ENCODE data around the gene LDB2.

Gene LDB2

DNA sequence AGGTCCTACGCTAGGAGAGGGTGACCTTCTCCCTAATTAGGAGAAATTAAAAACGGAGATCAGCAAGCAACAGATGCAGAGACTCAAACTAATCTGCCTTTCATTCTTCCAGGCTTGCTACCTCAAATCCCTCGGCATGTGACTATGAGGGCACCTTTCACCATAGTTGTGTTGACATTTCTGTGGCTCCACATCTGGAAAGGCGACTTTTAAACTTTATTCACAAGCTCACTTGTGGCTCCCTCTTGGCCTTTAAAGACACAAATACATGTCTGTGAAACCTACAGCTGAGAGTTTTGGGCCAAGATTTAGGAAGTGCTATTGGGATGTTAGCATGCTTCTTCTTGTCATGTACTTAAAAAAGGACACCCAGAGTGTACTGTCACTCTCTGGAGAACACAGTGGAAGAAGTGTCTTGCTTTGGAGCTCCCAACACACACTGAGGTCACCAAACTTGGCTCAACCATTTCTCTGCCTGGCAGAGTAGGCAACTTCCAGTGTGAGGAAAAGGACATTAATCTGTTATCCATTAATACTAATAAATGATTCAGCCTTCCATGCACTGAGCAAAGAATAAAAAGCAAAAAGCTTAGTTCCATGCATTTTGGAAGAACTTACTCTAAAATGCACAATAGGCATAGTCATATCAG is 60.1 kb downstream of the LDB2 start:
- Mint-ChIP-seq H3K27ac (no peak overlapping the region), H3K9me3 (no peaks in the 10 kb centered on the region), H3K27me3 (ENCODE audit: low read depth) (no peaks in the 10 kb centered on the region), H3K4me1 (ENCODE audit: low read depth) (no peaks in the 10 kb centered on the region), H3K4me3 (no peak overlapping the region), H3K36me3 (ENCODE audit: low read depth) (no peaks in the 10 kb centered on the region)

DNA sequence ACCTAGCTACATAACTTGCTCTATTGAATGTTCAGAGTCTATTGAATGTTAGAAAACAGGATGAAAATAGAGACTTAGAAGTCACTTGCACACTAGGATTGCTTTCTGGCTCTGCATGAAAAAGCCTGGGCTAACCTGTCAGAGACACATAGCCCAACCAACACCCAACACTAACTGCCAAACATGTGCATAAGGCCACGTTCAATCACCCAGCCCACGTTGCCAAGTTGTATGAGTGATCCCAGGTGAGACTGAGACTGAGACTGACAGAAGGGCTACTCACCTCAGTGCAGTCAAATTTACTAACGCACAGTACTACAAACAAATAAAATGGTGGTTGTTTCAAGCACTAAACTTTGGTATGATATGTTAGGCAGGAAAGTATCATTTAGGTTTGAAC is 61.0 kb downstream of the LDB2 start:
- Mint-ChIP-seq H3K4me1 (ENCODE audit: low read depth) (no peaks in the 10 kb centered on the region), H3K4me3 (no peak overlapping the region), H3K36me3 (ENCODE audit: low read depth) (no peaks in the 10 kb centered on the region), H3K27ac (no peak overlapping the region), H3K9me3 (no peaks in the 10 kb centered on the region), H3K27me3 (ENCODE audit: low read depth) (no peaks in the 10 kb centered on the region)

- Mint-ChIP-seq H3K4me1 (ENCODE audit: low read depth) (no peaks in the 10 kb centered on the region), H3K4me3 (no peak overlapping the region), H3K27me3 (ENCODE audit: low read depth) (no peaks in the 10 kb centered on the region), H3K36me3 (ENCODE audit: low read depth) (no peaks in the 10 kb centered on the region), H3K9me3 (no peaks in the 10 kb centered on the region), H3K27ac (no peak overlapping the region)
These were observed 62.1 kb downstream of the LDB2 start for GRCh38 chr4:16836324-16836723.

DNA sequence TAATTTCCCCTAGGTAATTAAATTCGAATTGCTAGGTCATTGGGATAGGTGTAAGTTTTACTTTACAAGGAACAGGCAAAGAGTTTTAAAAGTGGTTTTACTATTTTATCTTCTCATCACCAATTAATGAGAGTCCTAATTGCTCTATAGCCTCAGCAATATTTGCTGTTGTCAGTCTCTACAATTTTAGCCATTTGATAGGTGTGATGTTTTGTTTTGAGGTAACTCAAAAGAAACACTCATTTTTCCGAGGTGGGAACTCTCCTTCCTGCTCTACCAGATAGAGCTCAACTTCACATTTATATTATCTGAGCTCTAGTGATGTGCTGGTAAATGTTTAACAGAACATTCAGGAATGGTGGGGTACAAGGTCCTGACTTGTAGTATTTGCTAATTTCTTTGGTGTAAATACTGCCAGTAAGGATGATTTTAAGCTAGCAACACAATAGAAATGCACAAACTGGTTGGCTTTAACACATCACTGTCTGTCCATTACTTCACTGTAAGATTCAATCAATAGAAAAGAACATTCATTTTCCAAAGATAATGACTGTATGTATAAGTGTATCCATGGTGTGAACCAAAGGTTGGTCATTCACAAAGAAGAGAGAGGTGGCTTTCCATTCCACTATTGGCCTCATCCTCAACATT is 62.7 kb downstream of the LDB2 start:
- Mint-ChIP-seq H3K9me3 (no peaks in the 10 kb centered on the region), H3K27ac (no peak overlapping the region), H3K4me3 (no peak overlapping the region), H3K4me1 (ENCODE audit: low read depth) (no peaks in the 10 kb centered on the region), H3K36me3 (ENCODE audit: low read depth) (no peaks in the 10 kb centered on the region), H3K27me3 (ENCODE audit: low read depth) (no peaks in the 10 kb centered on the region)

DNA sequence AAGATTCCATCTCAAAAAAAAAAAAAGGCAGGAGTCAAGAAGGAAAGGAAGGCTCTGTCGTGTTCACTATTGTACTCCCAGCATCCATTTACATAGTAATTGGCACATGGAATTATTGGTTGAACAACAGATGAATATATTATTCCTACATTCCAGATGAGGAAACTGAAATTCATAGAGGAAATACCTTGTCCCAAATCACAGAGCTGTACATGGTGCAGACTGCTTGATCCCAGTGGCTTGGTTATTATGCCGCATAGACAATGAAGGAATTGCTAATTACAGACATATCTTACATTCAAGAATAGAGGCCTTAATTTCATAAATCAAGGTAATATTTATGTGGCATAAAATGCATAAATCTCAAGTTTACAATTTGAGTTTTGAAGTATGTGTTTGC is 63.6 kb downstream of the LDB2 start:
- H3K4me1 Mint-ChIP-seq (ENCODE audit: low read depth) = no peaks in the 10 kb centered on the region
- no peak overlapping the region for H3K27ac Mint-ChIP-seq
- H3K9me3 Mint-ChIP-seq = no peaks in the 10 kb centered on the region
- no peak overlapping the region for H3K4me3 Mint-ChIP-seq
- H3K36me3 Mint-ChIP-seq (ENCODE audit: low read depth) = no peaks in the 10 kb centered on the region
- no peaks in the 10 kb centered on the region for H3K27me3 Mint-ChIP-seq (ENCODE audit: low read depth)

DNA sequence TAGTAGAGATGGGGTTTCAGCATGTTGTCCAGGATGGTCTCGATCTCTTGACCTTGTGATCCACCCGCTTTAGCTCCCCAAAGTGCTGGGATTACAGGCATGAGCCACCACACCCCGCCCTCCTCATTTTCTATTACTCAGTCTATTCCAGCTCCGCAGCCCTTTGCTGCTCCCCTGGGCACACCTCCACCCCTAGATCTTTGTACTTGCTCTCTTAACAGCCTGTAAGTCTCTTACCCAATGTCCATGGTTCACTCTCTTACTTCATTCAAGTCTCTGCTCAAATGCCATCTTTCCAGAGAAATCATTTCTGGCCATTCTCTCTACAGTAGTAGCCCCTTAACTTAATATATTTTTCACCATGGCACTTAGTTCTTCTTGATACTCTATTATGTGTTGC is 64.7 kb downstream of the LDB2 start:
- no peak overlapping the region for H3K27ac Mint-ChIP-seq
- no peaks in the 10 kb centered on the region for H3K36me3 Mint-ChIP-seq (ENCODE audit: low read depth)
- H3K4me3 Mint-ChIP-seq = no peak overlapping the region
- H3K4me1 Mint-ChIP-seq (ENCODE audit: low read depth) = no peaks in the 10 kb centered on the region
- no peaks in the 10 kb centered on the region for H3K27me3 Mint-ChIP-seq (ENCODE audit: low read depth)
- H3K9me3 Mint-ChIP-seq = no peaks in the 10 kb centered on the region

DNA sequence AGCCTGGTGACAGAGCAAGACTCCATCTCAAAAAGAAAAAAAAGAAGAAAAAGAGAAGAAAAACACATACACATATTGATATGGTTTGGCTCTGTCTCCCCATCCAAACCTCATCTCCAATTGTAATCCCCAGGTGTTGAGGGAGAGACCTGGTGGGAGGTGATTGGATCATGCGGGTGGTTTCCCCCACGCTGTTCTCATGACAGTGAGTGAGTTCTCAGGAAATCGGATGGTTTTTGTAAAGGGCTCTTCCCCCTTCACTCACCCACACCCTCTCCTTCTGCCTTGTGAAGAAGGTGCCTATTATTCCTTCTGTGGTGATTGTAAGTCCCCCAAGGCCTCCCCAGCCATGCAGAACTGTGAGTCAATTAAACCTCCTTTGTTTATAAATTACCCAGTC is 68.4 kb downstream of the LDB2 start:
- H3K27me3 Mint-ChIP-seq (ENCODE audit: low read depth) = peaks cover 4% of the 10 kb centered on the region
- H3K4me3 Mint-ChIP-seq = no peak overlapping the region
- H3K4me1 Mint-ChIP-seq (ENCODE audit: low read depth) = no peaks in the 10 kb centered on the region
- H3K36me3 Mint-ChIP-seq (ENCODE audit: low read depth) = no peaks in the 10 kb centered on the region
- no peak overlapping the region for H3K27ac Mint-ChIP-seq
- no peaks in the 10 kb centered on the region for H3K9me3 Mint-ChIP-seq

DNA sequence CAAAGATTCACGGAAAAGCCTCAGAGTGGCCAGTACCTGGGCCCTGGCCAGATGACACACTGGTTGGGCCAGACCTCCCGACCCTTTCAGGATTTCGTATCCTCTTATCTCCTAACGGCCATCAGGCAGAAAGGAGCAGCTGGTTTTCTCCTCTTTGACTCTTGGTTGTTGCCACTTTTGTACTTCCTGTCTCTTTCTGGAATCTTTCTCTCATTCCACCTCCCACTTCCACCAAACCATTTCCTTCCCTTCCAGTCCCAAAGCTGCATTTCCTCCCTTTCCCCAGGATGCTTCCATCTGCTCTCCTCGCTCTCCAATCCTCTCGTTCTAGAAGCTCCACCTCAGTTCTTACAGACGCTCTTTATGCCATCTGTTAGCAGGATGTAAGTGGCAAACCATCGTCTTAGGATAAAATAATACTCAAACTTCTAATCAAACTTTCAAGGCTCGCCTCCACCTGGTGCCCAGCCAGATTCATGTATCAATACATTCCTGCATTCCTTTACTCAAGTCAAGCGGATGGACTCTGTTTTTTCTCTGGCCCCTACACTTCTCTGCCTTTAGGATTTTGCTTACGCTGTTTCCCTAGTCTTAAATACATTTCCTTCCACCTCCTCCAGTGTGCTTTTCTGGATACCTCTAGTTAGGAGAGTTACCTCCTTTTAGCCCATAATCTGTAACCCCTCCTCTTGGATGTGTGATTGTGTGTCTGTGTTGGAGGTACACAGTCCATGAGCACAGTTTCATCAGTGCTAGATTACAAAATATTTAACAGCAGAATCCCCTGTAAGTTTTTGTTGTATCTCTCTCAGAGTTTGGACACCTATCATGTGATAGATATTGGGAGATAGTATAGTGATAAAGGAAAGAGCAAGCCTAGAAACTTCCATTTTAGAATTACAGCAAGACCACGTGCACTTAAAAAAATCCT is 70.4 kb downstream of the LDB2 start:
- peaks cover 4% of the 10 kb centered on the region for H3K27me3 Mint-ChIP-seq (ENCODE audit: low read depth)
- no peaks in the 10 kb centered on the region for H3K36me3 Mint-ChIP-seq (ENCODE audit: low read depth)
- H3K27ac Mint-ChIP-seq = no peak overlapping the region
- no peaks in the 10 kb centered on the region for H3K4me1 Mint-ChIP-seq (ENCODE audit: low read depth)
- no peaks in the 10 kb centered on the region for H3K9me3 Mint-ChIP-seq
- no peak overlapping the region for H3K4me3 Mint-ChIP-seq

- Mint-ChIP-seq H3K27ac (no peak overlapping the region), H3K36me3 (ENCODE audit: low read depth) (no peaks in the 10 kb centered on the region), H3K4me1 (ENCODE audit: low read depth) (no peaks in the 10 kb centered on the region), H3K9me3 (no peaks in the 10 kb centered on the region), H3K27me3 (ENCODE audit: low read depth) (peaks cover 4% of the 10 kb centered on the region), H3K4me3 (no peak overlapping the region)
These were observed 71.4 kb downstream of the LDB2 start for GRCh38 chr4:16827045-16827444.

GRCh38 chr4:16826406-16826910 is 72.0 kb downstream of the LDB2 start:
- Mint-ChIP-seq H3K9me3 (no peaks in the 10 kb centered on the region), H3K4me3 (no peak overlapping the region)

DNA sequence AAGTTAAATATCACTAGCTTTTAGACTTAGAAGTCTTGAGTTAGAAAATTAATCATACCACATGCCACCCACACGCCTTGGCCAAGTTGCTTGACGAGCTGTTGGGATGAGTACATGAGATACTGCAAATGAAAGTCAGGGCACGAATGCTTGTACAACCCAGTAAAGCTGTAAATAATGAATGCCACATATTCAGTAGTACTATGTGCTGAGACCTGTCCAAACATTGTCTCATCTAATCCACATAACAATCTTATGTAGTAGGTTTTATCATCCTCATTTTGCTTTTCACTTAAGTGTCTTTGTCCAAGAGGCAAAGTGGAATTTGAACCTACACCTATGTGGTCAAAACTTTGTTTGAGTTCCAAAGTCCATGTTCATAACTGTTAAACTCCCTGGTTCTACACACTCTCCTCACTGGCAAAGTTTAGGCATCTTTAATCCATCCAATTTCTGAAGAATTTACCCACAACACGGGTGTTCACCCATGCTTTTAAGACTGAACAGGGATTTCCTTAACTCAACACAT is 74.1 kb downstream of the LDB2 start:
- Mint-ChIP-seq H3K4me1 (ENCODE audit: low read depth) (no peaks in the 10 kb centered on the region), H3K27me3 (ENCODE audit: low read depth) (peaks cover 4% of the 10 kb centered on the region), H3K9me3 (no peaks in the 10 kb centered on the region), H3K4me3 (no peak overlapping the region), H3K36me3 (ENCODE audit: low read depth) (no peaks in the 10 kb centered on the region), H3K27ac (no peak overlapping the region)

More at GRCh38 chr4:16826406-16826910, 72.0 kb downstream of the LDB2 start:
- peaks cover 4% of the 10 kb centered on the region for H3K27me3 Mint-ChIP-seq (ENCODE audit: low read depth)
- no peaks in the 10 kb centered on the region for H3K4me1 Mint-ChIP-seq (ENCODE audit: low read depth)
- H3K36me3 Mint-ChIP-seq (ENCODE audit: low read depth) = no peaks in the 10 kb centered on the region
- no peak overlapping the region for H3K27ac Mint-ChIP-seq

DNA sequence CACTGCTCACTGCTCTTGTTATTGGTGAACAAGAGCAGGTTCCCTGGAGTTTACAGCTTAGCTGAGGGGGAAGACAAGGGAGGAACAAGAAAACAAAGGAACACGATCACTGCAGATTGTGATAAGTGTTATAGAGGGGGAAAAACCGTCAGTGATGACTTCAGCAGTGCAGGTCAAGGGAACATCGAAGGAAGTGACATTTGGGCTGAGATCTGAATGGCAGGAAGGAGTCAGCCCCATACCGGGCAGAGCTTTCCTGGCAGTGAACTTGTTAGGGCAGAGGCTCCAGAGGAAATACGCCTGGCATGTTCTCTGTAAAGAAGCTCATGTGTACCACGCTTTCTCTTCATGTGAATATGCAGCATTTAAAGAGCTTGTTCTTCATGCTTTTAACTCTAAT is 78.1 kb downstream of the LDB2 start:
- Mint-ChIP-seq H3K27me3 (ENCODE audit: low read depth) (no peaks in the 10 kb centered on the region), H3K9me3 (no peaks in the 10 kb centered on the region), H3K27ac (no peak overlapping the region), H3K36me3 (ENCODE audit: low read depth) (no peaks in the 10 kb centered on the region), H3K4me1 (ENCODE audit: low read depth) (no peaks in the 10 kb centered on the region), H3K4me3 (no peak overlapping the region)

DNA sequence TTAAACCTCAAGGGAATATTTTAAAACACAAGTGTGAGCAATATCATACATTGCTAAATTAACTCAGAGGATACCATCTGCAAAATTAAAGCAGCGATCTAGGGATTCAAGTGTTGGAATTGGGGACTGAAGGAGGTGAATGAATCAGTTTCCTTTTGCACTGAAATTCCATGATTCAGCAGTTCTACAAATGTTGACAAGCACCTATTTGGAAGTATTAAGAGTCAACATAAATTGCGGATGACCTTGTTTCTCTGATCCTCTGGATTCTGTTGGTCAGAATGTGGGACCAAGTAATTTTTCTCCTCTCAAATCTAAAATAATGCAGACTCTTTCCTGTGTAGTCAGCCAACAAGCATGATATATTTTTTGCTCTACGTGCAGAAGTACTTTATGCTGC is 78.8 kb downstream of the LDB2 start:
- H3K36me3 Mint-ChIP-seq (ENCODE audit: low read depth) = no peaks in the 10 kb centered on the region
- no peaks in the 10 kb centered on the region for H3K9me3 Mint-ChIP-seq
- H3K4me1 Mint-ChIP-seq (ENCODE audit: low read depth) = no peaks in the 10 kb centered on the region
- H3K4me3 Mint-ChIP-seq = no peak overlapping the region
- H3K27me3 Mint-ChIP-seq (ENCODE audit: low read depth) = no peaks in the 10 kb centered on the region
- H3K27ac Mint-ChIP-seq = no peak overlapping the region

DNA sequence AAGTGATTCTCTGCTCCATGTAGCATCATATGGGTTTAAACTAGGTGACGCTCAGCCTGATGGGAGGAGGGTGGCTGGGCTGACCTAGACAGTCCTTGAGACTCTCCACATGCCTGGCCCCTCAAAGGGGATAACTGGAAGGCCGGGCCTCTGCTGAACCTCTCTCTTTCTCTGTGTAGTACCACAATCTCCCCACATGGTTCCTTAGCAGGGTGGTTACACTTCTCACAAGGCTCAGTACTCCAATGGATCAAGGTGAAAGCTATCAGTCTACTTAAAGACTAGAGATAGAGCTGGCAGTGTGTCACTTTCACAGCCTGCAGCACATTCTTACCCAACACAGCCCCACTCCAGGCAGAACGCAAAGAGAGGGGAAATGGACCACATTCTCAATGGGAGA is 80.4 kb downstream of the LDB2 start:
- Mint-ChIP-seq H3K27me3 (ENCODE audit: low read depth) (no peaks in the 10 kb centered on the region), H3K4me1 (ENCODE audit: low read depth) (no peaks in the 10 kb centered on the region), H3K27ac (no peak overlapping the region), H3K4me3 (no peak overlapping the region), H3K9me3 (no peaks in the 10 kb centered on the region), H3K36me3 (ENCODE audit: low read depth) (no peaks in the 10 kb centered on the region)

All from T-helper 1 cell treated with Interleukin-12 subunit alpha and Interleukin-12 subunit beta and Interleukin-4 antibody, amounts not matched to agents 30 μg/mL and 1 μg/mL, for 36 hours (primary cell).